Measurements from ENCODE around the gene RGMB.
"Not testable (repeated sequence)": the region's sequence is repeated elsewhere in the genome, so short reads cannot be mapped to it uniquely, and the experiment has no call there.

DNA sequence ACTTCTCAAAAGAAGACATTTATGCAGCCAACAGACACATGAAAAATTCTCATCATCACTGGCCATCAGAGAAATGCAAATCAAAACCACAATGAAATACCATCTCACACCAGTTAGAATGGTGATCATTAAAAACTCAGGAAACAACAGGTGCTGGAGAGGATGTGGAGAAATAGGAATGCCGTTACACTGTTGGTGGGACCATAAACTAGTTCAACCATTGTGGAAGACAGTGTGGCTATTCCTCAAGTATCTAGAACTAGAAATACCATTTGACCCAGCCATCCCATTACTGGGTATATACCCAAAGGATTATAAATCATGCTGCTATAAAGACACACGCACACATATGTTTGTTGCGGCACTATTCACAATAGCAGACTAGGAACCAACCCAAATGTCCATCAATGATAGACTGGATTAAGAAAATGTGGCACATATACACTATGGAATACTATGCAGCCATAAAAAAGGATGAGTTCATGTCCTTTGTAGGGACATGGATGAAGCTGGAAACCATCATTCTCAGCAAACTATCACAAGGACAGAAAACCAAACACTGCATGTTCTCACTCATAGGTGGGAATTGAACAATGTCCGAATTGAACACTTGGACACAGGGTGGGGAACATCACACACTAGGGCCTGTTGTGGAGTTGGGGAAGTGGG lies 34.8 kb upstream of the RGMB start:
- TF ChIP-seq, protein P1, sequence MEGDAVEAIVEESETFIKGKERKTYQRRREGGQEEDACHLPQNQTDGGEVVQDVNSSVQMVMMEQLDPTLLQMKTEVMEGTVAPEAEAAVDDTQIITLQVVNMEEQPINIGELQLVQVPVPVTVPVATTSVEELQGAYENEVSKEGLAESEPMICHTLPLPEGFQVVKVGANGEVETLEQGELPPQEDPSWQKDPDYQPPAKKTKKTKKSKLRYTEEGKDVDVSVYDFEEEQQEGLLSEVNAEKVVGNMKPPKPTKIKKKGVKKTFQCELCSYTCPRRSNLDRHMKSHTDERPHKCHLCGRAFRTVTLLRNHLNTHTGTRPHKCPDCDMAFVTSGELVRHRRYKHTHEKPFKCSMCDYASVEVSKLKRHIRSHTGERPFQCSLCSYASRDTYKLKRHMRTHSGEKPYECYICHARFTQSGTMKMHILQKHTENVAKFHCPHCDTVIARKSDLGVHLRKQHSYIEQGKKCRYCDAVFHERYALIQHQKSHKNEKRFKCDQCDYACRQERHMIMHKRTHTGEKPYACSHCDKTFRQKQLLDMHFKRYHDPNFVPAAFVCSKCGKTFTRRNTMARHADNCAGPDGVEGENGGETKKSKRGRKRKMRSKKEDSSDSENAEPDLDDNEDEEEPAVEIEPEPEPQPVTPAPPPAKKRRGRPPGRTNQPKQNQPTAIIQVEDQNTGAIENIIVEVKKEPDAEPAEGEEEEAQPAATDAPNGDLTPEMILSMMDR (IDR thresholded peaks at IDR 0.05), result not testable (repeated sequence)
- not testable (repeated sequence) for TF ChIP-seq POLR2A (IDR thresholded peaks at IDR 0.05)

Data from ovary (tissue), 3 donors.